ENCODE measurements around the gene HYLS1. TPM values are rescaled to one million over a fixed set of nuclear protein-coding genes. Genes with fewer than 3 reads are reported as not detected.

The HYLS1 gene
- total and polyA plus RNA-seq, 9 of the 15 experiments (the other 6 are each of a cell fraction or from before 2014, with no cell fraction given), result 2.7 to 8.2 (median 4.8) TPM

DNA sequence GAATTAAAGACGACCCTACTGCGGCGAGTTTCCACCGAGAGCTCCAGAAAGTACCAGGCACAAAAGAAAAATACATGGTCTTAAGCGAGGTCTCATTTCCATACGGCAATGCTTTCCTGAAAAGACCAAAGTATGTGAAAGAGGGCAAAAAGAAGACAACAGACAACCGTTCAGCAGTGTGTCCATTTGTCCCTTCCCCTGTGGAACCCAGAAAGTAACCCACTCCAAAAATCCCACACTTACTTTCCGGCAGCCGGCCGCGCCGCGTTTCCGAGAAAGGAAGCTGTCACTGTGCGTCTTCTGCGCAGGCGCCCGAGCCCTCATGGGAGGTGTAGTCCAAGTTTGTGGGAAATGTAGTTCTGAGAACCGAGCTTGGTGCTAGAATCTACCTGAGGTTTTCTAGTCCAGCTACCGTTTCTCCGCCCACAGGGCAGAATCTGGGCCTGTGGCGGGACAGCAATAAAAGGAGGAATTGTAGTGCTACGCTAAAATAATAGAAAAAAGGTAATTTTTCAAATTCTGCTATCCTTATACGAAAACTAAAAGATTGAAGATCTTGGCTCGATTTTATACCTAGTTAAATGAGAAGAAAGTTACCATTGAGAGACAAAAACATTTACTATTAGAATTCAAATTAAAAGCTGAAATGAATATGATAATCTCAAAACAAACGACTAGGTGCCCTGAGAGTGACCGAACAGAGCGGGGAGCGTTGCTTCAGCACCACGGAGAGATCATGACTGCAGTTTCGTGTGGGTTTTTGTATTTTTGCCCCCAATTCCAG is 15.7 kb downstream of the HYLS1 start, which contains the start of gene PUS3:
Gene PUS3, minus strand, starts transcription at position 280 of the 784 bp plus-strand sequence. CDS start 6,922 bp downstream, outside the sequence.
- intact Hi-C loops (cut with micrococcal nuclease), result loop anchor here (1.0 kb wide), 1 partner anchor 160 kb away; no protein-coding TSS in a partner anchor
- Histone ChIP-seq H3K79me2 (ENCODE audit: control insufficient read depth, insufficient read depth, low read length) (peaks cover 35% of the 10 kb centered on the region), H4K20me1 (replicated peaks; ENCODE audit: control insufficient read depth, insufficient read depth, low read length) (no peaks in the 10 kb centered on the region), H3K9me3 (replicated peaks; ENCODE audit: control insufficient read depth, insufficient read depth, low read depth, low read length) (no peaks in the 10 kb centered on the region), H3K36me3 (ENCODE audit: control insufficient read depth, insufficient read depth, low read length) (peaks cover 28% of the 10 kb centered on the region), H2AFZ (ENCODE audit: low read depth, low read length) (peak within 1 kb of the TSS; percentile 93), H3K27me3 (ENCODE audit: control insufficient read depth in 2 of 2, insufficient read depth in 2 of 2, low read length in 2 of 2) (peaks cover 6 to 20% of the 10 kb centered on the region in 2 experiments; a peak in 4 of 5 replicates), H3K4me1 (replicated peaks in 1 of 2; ENCODE audit: control insufficient read depth in 2 of 2, insufficient read depth in 2 of 2, low read length in 2 of 2) (peaks cover 0 to 6% of the 10 kb centered on the region in 2 experiments; a peak in 2 of 5 replicates), H3K4me3 (peak within 1 kb of the TSS; percentile 68), H3K9ac (ENCODE audit: insufficient read depth in 1 of 2, low read depth in 2 of 2, low read length in 2 of 2) (peak within 1 kb of the TSS; percentile 85 to 93), H3K27ac (ENCODE audit: extremely low read depth, low read depth, low read length) (peak within 1 kb of the TSS; percentile 73), H3K9me1 (ENCODE audit: control insufficient read depth, insufficient read depth, low read length) (no peaks in the 10 kb centered on the region), H3K4me2 (ENCODE audit: insufficient read depth, low read length) (peak within 1 kb of the TSS; percentile 89)
- ChIA-PET CTCF (ENCODE audit: low intra/inter-chr PET ratio) (no interaction called here), POLR2A (interaction anchor here (0.6 to 1.8 kb wide), 15 partner anchors 8 to 1562 kb away, joined by 3 to 10 read pairs (median 3); partner anchors contain the start of genes FAM118B, HYLS1 and RPUSD4)
- peak; percentile 84 to 95 (median 88) for DNase-seq (ENCODE audit: extremely low read depth in 1 of 4, low spot score in 3 of 4)
- 20% methylated on average over 31 of the region's 31 CpGs for WGBS (ENCODE audit: insufficient coverage, low coverage, missing lambda C conversion rate)
- ATAC-seq, result peak; percentile 97
- in situ Hi-C loops (cut with MboI), result no loop called here
- BruUV-seq (replicated peaks), result no TSS peak
- FAIRE-seq, result peak; percentile 97
- TF ChIP-seq DMBX1 (CRISPR knock-in tag; IDR thresholded peaks at IDR 0.05; ENCODE audit: borderline replicate concordance) (no peak), BHLHE40 (IDR thresholded peaks at IDR 0.05; ENCODE audit: low read length) (no peak), TCF3 (CRISPR knock-in tag; IDR thresholded peaks at IDR 0.05) (no peak), MYC (IDR thresholded peaks at IDR 0.05; ENCODE audit: low read depth, low read length) (peak; percentile 61; the same call in 1 of the 2 replicates), MYC (CRISPR knock-in tag; IDR thresholded peaks at IDR 0.05; ENCODE audit: borderline replicate concordance, low read depth) (no peak), HCFC1 (IDR thresholded peaks at IDR 0.05; ENCODE audit: low read depth, low read length) (peak; percentile 93), PHF8 (IDR thresholded peaks at IDR 0.05; ENCODE audit: borderline replicate concordance, low read length) (peak; percentile 82; the same call in 1 of the 2 replicates), HNRNPLL (IDR thresholded peaks at IDR 0.05; ENCODE audit: low read depth, low read length, poor library complexity, severe bottlenecking) (peak; percentile 85), TGIF2 (CRISPR knock-in tag; IDR thresholded peaks at IDR 0.05) (no peak), KLF16 (IDR thresholded peaks at IDR 0.05) (no peak), PPARD (CRISPR knock-in tag; IDR thresholded peaks at IDR 0.05) (no peak), MAFG (tag; conservative IDR thresholded peaks at IDR 0.05) (no peak)
- TF ChIP-seq, protein P1, sequence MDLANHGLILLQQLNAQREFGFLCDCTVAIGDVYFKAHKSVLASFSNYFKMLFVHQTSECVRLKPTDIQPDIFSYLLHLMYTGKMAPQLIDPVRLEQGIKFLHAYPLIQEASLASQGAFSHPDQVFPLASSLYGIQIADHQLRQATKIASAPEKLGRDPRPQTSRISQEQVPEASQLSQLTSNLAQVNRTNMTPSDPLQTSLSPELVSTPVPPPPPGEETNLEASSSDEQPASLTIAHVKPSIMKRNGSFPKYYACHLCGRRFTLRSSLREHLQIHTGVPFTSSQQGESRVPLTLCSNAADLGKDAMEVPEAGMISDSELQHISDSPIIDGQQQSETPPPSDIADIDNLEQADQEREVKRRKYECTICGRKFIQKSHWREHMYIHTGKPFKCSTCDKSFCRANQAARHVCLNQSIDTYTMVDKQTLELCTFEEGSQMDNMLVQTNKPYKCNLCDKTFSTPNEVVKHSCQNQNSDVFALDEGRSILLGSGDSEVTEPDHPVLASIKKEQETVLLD (IDR thresholded peaks at IDR 0.05), result peak; percentile 87
- TF ChIP-seq, protein P2, sequence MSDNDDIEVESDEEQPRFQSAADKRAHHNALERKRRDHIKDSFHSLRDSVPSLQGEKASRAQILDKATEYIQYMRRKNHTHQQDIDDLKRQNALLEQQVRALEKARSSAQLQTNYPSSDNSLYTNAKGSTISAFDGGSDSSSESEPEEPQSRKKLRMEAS (CRISPR knock-in tag; IDR thresholded peaks at IDR 0.05), result no peak

Measured in K562 (cell line).